CD4-positive, alpha-beta T cell treated with Interleukin-6 at 100 ng/mL for 8 hours (primary cell): ENCODE measurements around the gene SUSD5.

Experiments used
- DNase-seq: peaks from one replicate; pipeline ENCODE4 v3.0.0-alpha.2; 2020; ENCODE audit warnings: mixed read lengths, low spot score

The SUSD5 gene

GRCh38 chr3:33218446-33219174, at the start of gene SUSD5:
Gene SUSD5 (minus strand): TSS chr3:33218810. CDS start chr3:33218797, 13 bp downstream.
- DNase-seq = no peak

GRCh38 chr3:33260104-33260503, 41.5 kb upstream of the SUSD5 start:
- no peak for DNase-seq

DNA sequence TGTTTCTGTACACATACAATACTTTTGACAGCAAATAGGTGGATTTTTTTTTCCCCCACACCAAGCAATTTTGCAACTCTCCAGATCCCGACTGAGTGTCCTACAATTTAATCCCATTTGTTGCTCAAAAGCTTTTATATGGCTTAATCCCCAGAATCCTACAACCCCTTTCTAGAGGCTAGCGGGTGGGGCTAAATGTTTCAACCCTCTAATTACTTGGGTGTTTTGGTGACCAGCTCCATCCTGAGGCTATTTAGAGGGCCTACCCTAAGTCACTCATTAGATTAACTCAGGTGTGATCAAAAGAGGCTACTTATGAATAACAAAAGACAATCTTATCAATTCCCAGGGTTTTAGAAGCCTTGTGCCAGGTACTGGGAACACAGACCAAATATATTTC, 37.6 kb upstream of the SUSD5 start:
- DNase-seq = no peak

DNA sequence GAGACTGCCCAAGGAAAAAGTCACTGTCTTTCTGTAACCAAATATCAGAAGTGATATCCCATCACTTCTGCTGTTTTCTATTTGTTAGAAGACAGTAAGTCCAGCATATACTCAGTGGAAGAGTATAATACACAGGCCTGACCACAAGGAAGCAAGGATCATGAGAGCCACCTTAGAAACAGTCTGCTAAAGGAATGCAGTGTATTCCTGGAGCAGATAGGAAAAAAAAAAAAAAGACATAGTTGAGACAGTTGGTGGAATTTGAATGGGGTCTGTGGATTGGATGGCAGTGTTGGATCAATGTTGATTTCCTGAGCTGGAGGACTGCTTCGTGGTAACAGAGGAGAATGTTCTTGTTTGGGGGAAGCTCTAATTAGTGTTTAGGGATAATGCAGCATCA, 32.1 kb upstream of the SUSD5 start:
- no peak for DNase-seq

DNA sequence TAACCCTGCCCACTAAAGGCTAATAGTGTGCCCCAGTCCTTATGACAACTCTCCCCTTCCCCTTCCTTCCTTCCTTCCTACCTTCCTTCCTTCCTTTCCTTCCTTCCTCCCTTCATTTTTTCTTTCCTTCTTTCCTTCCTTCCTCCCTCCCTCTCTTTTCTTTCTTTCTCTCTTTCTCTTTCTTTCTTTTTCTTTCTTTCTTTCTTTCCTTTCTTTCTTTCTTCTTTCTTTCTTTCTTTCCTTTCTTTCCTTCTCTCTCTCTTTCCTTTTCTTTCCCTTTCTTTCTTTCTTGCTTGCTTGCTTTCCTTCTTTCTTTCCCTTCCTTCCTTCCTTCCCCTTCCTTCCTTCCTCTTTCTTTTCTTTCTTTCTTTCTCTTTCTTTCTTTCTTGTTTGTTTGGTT, 28.2 kb upstream of the SUSD5 start:
- DNase-seq = no peak

DNA sequence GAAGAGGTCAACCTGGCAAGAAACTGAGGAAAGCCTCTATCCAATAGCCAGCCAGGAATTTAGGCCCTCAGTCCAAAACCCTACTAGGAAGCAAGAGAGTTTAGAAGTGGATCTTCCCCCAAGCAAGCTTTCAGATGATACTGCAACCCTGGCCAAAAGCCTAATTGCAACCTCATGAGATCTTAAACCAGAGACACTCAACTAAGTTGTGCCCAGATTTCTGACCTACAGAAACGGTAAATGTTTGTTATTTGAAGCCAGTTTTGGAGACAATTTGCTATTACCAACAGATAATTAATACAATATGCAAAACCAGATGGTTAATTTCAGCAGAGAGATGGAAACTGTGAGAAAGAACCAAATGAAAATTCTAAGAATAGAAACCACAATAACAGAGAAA, 21.7 kb upstream of the SUSD5 start:
- DNase-seq = no peak

- no peak for DNase-seq
Observed at GRCh38 chr3:33238923-33239322, 20.3 kb upstream of the SUSD5 start.

GRCh38 chr3:33237439-33237838, 18.8 kb upstream of the SUSD5 start:
- DNase-seq = no peak

- no peak for DNase-seq
Observed at GRCh38 chr3:33236005-33236404, 17.4 kb upstream of the SUSD5 start.

DNA sequence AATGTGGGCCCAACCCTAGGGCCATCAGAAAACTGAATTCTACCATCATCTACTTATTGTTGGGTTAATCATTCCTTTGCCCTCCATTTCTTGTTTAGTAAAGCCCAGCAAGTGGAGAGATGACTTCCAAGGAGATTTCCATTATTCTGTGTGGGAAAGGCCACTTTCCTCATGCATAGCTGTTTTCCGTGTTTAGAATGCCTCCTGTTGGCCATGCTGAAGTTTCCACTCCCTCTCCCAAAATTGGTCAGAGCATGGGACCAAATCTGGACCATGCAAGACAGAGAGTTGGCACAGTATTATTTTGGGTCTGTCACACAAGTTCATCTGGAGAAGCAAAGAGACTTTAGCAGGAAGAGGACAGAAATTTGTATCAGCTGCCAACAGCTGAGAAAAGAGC, 15.3 kb upstream of the SUSD5 start:
- no peak for DNase-seq

DNA sequence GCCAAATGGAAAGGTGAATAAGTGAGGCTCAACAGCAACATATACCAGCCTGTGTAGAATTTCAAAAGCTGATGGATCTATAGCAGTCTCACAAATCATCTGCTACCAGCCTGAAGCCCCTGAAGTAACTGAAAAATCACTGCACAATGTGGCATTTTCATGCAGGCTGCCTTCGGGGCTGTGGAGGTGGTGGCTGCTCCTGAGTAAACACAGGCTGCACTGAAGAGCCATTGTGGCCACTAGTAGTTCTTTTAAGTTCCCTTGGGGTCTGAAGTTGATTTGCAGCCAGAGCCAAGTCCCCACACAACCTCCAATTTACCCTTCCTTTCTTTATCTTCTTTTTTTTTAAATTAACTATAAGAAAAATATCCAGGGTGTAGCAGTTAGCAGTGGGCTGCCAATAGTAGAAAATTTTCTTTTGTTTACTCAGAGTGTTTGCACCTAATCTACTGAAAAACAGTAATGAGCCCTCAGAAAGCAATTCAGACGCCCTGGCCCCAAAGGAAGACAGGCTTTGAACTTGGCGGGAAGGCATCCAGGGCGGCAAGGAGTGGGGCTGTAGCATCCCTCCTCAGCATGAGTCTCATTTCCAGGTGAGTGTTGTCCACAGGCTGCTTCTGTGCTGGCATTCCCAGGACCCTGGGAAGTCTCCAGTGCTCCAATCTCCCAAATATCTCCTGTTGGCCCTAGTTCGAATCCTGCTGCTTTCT, 13.3 kb upstream of the SUSD5 start:
- DNase-seq = no peak

DNA sequence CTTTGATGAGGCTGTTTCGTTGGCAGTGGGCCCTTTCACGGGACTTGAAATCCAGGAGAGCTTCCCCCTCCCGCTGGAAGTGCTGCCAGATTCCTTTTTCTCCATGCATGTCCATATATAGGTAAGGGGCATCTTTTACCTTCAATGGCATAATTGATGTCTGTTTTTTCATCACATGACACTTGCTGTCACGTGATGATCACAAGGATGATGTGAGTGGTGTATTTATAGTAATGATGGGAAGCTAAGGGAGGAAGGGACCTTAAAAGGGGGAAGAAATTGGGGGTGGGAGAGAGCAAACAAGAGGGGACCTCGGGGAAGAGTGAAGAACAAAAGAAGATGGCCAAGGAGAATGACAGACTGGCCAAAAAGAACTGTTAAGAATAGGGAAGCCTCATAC, 11.3 kb upstream of the SUSD5 start:
- no peak for DNase-seq

DNA sequence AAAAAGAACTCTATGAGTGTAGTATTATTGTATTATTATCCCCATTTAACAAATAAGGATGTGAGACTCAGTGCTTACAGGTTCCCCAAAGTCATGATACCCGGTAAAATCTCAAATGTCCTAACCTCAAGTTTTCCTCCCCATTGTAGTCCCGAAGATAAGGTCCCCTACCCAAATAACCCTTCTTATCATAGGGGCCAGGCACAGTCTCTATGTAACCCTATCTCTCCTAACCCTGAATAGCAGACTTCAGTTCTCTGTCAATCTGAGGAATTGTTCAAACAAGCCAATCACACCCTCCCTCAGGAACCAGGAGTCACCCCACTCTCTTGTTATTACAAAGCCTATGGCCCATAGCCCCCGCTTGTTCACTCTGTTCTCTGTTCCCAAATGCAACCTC, 10.5 kb upstream of the SUSD5 start:
- no peak for DNase-seq

DNA sequence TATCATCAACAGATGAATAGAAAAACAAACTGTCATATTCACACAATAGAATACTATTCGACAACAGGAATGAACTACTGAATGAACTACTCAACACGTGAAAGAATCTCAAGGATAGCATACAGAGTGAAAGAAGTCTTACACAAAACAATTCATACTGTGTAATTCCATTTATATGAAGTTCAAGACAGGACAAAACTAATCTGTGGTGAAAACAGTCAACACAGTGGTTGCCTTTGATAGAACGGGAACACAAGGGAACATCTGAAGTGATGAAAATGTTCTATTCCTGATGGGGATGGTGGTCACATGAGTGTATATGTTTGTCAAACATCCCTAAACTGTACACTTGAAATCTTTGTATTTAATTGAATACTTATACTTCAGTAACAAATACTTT, 2.6 kb upstream of the SUSD5 start:
- DNase-seq = no peak

GRCh38 chr3:33219175-33219487, 521 bp upstream of the SUSD5 start:
- DNase-seq = no peak

GRCh38 chr3:33217866-33218445, 654 bp downstream of the SUSD5 start:
- DNase-seq = no peak

- no peak for DNase-seq
Observed at GRCh38 chr3:33215739-33216138, 2.9 kb downstream of the SUSD5 start.

DNA sequence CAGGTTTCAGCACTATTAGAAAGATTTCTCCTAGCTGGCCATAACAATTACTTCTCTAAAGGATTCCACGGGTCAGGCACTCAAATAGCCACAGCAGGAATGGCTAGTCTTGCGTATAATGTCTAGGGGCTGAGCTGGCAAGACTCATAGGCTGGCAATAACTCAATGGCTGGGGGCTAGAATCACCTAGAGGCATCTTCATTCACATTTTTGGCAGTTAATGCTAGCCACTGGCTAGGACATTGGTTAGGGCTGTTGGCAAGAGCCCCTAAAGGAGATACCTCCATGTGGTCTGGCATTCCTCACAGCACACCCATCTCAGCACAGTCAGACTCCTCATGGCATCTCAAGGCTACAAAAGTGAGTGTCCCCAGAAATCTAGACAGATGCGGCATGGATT, 6.2 kb downstream of the SUSD5 start:
- no peak for DNase-seq

GRCh38 chr3:33211444-33211843, 7.2 kb downstream of the SUSD5 start:
- no peak for DNase-seq

DNA sequence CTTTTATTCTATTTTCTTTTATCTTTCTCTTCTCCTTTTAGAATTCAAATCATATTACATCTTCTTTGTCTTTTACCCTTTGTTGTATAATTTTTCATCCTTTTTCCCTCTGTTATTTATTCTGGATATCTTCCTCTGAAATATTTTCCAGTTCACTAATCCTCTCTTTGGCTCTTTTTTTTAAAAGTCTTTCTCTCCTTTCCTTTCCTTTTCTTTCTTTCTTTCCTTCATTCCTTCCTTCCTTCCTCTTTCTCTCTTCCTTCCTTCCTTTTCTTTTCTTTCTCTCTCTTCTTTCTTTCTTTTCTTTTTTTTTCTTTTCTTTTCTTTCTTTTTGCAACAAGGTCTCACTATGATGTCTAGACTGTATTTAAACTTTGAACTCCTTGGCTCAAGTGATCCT, 9.3 kb downstream of the SUSD5 start:
- no peak for DNase-seq

DNA sequence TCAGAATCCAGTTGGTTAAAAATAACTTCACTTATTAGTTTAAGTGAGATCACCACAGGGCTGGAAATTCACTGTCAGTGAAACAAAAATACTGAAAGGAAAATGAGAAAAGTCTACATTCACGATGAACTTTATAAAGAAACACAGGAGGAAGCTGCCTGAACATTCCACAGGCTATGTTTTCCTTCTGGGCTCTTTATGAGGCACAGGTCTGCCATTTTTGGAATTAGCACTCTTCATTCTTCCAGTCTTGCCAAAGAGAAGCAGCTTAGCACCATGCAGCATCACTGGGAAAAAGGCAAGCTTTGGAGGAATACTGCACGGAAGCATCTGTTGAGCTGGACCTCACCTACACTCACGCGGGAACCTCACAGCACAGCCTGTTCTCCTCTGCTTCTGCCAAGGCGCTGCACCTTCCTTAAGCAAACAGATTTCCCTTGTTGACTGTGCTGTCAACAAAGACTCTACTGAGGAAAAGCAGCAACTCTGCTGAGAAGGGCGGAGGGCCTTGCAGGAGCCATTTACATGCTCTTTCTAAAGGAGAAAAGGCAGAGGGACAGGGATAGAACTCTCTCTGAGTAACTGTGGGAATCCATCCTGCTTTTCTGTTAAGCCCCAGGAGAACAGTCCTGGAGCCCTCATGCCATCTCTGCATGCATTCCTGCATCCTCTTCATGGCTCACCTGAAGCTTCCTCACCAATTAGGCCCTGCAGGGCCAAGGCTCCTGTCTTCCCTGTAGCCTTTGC, 15.7 kb downstream of the SUSD5 start:
- DNase-seq = no peak

GRCh38 chr3:33201195-33201594, 17.4 kb downstream of the SUSD5 start:
- no peak for DNase-seq

- DNase-seq = no peak
Observed at GRCh38 chr3:33196538-33196937, 22.1 kb downstream of the SUSD5 start.
